AG10803 (cell line): ENCODE measurements around the gene TAX1BP1.

Experiments used
- DNase-seq: peaks from one replicate; pipeline ENCODE4 v3.0.0; 2010; ENCODE audit warnings: low read depth
- H3K4me3 ChIP-seq: 2 replicates; pipeline ENCODE4 v1.5.1; 2011; ENCODE audit warnings: mild to moderate bottlenecking, low read length, control low read depth
- TF ChIP-seq, protein P1 (sequence below): conservative IDR thresholded peaks from 2 replicates; pipeline ENCODE4 v1.5.1; 2011; ENCODE audit warnings: mild to moderate bottlenecking, low read length, control low read depth, inconsistent platforms

The TAX1BP1 gene

GRCh38 chr7:27739909-27740448, at the start of gene TAX1BP1:
Gene TAX1BP1, plus strand, starts transcription at chr7:27740162. Its CDS starts 8,363 bp downstream, at chr7:27748525.
- peak; percentile 91 for DNase-seq
- TF ChIP-seq, protein P1, sequence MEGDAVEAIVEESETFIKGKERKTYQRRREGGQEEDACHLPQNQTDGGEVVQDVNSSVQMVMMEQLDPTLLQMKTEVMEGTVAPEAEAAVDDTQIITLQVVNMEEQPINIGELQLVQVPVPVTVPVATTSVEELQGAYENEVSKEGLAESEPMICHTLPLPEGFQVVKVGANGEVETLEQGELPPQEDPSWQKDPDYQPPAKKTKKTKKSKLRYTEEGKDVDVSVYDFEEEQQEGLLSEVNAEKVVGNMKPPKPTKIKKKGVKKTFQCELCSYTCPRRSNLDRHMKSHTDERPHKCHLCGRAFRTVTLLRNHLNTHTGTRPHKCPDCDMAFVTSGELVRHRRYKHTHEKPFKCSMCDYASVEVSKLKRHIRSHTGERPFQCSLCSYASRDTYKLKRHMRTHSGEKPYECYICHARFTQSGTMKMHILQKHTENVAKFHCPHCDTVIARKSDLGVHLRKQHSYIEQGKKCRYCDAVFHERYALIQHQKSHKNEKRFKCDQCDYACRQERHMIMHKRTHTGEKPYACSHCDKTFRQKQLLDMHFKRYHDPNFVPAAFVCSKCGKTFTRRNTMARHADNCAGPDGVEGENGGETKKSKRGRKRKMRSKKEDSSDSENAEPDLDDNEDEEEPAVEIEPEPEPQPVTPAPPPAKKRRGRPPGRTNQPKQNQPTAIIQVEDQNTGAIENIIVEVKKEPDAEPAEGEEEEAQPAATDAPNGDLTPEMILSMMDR: no peak
- H3K4me3 ChIP-seq: peak within 1 kb of the TSS; percentile 99

DNA sequence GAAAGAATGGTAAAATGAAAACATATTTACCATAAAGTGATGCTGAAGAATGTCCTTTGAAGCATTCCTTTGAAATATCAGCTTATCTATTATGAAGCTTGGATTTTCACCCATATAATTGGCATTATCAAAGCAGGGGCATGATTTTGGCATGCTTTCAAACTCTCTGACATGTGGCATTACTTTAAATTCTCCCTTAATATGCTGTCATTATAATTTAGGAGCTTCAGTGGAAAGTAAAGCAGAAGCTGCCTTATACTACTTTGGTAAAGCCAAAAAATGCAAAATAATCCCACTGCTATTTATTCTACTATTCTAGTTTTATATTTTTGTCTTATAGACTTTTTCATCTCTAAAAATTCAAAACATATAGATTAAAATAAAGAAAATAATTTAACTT, 49.3 kb upstream of the TAX1BP1 start:
- no peak for DNase-seq
- H3K4me3 ChIP-seq: no peak overlapping the region
- TF ChIP-seq, protein P1: no peak

GRCh38 chr7:27693794-27694193, 46.2 kb upstream of the TAX1BP1 start:
- TF ChIP-seq, protein P1: no peak
- H3K4me3 ChIP-seq: no peak overlapping the region
- DNase-seq: peak; percentile 40

- no peak overlapping the region for H3K4me3 ChIP-seq
- TF ChIP-seq, protein P1: no peak
- DNase-seq: no peak
Observed at GRCh38 chr7:27695096-27695495, 44.9 kb upstream of the TAX1BP1 start.

GRCh38 chr7:27697861-27698430, 42.0 kb upstream of the TAX1BP1 start:
- DNase-seq: no peak

DNA sequence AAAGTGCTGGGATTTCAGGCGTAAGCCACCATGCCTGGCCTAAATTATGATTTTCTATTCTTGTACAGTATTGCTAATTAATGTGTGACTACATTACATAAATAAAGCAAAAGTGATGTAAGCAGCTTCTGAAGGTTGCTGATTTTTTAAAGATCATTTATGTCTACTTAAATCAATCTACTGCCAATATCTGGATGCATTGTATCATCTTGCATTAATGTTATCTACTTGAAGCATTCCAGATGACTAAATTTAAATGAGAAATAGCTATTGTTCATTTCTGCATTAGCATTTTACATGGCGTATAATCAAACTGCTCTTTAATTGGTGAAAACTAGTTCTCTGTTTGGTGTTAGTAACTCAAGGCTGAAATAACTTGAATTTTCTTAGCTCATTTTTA, 40.2 kb upstream of the TAX1BP1 start:
- DNase-seq: no peak
- TF ChIP-seq, protein P1: no peak
- no peak overlapping the region for H3K4me3 ChIP-seq

More at GRCh38 chr7:27697861-27698430, 42.0 kb upstream of the TAX1BP1 start:
- H3K4me3 ChIP-seq: no peak overlapping the region
- TF ChIP-seq, protein P1: no peak

GRCh38 chr7:27700501-27700900, 39.5 kb upstream of the TAX1BP1 start:
- H3K4me3 ChIP-seq: no peak overlapping the region
- TF ChIP-seq, protein P1: no peak
- DNase-seq: no peak
